Posterior cingulate gyrus (tissue), 11 donors: ENCODE results near the gene MYOF.
"Not testable (repeated sequence)": the region's sequence is repeated elsewhere in the genome, so short reads cannot be mapped to it uniquely, and the experiment has no call there.

Experiments
- DNase-seq, 10 donors: peaks; one replicate each; pipeline versions ENCODE4 v3.0.0 to v3.0.0-alpha.2; 2020 to 2021; ENCODE audit warnings: mixed read lengths in 3 of 10
- intact Hi-C: fragments of 100-400 bp; cut with DNase I; formaldehyde crosslinking; loops from one replicate; pipeline ENCODE4 v1.15.1; 2023

MYOF gene

DNA sequence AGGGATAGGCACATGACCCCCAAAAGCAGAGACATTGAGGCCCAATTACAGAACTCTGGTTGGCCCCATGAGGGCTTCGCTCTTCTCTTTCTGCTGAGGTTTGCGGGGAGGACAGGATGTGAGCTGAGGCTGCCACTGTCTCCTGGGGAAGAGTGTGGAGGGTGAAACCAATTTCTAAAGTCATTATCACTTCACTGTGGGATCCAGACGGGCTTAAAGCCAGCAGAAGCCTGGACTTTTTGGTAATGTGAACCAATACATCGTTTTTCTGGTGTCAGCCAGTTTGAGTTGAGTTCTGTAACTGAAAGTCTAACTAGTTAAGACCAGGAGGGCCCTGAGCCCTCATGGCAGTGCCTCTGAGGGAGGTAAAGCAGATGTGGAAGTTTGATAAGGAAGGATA lies 163.0 kb downstream of the MYOF start:
- DNase-seq: no peak
- intact Hi-C loops: no loop called here

DNA sequence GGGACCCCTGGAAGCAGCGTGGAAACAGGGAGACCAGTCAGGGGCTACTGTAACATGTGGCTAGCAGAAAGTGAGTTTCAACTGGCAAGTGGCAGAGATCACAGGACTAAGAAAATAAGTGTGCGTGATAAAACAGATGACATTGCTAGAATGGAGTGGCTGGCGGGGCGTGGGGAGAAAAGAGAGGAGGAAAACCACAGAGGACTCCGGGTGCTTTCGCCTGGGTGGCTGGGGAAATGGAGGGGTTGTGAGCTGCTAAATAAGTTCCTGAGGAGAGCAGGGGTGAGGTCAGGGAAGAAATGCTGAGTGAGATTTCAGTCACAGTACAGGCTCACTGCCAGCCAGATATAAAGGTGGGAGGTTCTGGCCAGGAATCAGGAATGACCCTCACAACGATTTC lies 166.9 kb downstream of the MYOF start:
- intact Hi-C loops: no loop called here
- no peak for DNase-seq

DNA sequence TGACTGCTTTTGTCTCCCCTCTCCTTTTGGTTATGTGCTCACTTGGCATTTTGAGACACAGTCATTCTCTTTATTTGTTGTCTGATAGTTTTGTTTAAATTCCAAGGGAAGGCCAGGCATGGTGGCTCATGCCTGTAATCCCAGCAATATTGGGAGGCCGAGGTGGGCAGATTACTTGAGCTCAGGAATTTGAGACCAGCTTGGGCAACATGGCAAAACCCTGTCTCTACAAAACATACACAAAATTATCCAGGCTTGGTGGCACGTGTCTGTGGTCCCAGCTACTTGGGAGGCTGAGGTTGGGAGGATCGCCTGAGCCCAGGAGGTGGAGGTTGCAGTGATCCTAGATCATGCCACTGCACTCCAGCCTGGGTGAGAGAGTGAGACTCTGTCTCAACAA lies 167.5 kb downstream of the MYOF start:
- DNase-seq: peak in 1 of 10 donors; percentile 6
- intact Hi-C loops: not testable (repeated sequence)

DNA sequence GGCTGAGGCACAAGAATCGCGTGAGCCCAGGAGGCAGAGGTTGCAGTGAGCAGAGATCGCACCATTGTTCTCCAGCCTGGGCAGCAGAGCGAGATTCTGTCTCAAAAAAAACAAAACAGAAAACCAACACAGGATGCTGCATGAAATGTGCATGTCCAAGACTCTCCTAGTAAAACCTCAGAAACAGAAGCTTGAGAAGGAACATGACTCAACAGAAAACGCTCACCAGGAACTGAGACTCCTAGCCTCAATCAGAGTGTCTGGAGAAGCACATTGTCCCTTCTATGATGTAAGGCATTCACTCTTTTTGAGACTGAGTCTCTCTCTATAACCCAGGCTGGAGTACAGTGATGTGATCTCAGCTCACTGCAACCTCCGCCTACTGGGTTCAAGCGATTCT lies 168.3 kb downstream of the MYOF start:
- no peak for DNase-seq
- intact Hi-C loops: no loop called here

DNA sequence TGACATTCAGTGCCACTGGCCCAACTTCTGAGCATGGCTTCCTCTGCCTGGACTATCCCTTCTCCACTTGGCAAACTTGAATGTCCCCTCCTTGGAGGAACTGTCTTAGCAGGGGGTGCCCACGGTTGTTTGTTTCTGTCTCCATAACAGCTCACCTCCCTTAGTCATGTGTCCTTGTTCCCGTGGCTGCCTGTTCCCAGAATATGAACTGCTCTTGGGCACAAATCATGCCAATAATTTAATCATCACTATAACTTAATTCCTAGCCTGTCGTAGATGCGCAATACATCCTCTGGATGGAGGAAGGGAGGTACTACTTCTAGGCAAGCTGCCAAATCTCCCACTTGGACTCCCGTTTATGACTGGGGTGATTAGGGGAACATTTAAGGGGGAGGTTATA lies 173.1 kb downstream of the MYOF start:
- intact Hi-C loops: no loop called here
- DNase-seq: no peak

DNA sequence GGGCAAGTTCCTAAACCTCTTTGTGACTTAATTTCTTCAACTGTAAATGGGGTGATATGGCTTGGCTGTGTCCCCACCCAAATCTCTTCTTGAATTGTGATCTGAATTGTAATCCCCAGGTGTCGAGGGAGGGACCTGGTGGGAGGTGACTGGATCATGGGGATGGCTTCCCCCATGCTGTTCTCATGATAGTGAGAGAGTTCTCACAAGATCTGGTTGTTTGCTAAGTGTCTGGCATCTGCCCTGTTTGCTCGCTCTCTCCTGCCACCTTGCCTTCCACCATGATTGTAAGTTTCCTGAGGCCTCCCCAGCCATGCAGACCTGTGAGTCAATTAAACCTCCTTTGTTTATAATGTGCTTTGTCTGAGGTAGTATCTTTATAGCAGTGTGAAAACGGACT lies 177.0 kb downstream of the MYOF start:
- no peak for DNase-seq
- intact Hi-C loops: no loop called here

DNA sequence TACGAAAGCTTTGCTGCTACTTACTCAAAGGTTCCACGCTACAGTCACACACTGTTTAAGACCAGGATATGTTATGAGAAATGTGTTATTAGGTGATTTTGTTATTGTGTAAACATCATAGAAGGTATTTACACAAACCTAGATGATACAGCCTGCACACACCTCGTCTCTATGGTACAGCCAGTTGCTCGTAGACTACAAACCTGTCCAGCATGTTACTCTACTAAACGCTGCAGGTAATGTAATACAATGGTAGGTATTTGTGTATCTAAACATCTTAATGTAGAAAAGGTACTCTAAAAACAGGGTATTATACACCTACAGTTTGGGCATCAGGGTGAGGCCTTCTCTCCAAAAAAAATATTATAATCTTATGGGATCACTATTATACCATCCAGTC lies 181.2 kb downstream of the MYOF start:
- intact Hi-C loops: no loop called here
- DNase-seq: no peak

DNA sequence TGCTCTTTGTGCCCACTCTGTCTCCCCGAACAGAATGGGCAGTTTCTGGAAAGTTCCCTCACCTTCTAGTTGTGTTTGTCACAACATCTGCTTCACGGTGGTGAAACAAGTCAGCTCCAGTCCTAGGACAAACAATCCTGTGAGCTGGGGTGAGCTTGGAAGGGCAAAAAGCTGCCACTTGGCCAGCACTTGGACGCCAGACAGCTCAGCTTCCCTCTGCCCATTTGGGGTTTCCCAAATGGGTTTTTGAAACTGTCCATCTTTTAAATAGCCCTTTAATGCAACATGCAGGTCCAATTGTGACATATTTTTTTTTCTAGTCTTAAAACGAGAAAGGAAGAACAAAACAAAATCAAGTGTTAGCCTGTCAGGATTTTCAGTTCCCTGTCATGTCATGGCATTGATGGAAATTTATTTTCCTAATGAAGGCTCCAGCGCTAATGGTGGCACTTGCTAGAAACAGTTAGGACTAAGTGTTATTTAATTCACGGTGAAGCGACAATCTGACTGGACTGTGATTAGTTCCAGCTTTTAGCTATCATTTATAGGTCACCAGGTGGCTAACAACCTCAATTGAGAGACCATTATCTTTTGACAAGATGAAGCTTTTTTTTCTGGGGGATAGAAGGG lies 181.7 kb downstream of the MYOF start:
- intact Hi-C loops: no loop called here
- no peak for DNase-seq

DNA sequence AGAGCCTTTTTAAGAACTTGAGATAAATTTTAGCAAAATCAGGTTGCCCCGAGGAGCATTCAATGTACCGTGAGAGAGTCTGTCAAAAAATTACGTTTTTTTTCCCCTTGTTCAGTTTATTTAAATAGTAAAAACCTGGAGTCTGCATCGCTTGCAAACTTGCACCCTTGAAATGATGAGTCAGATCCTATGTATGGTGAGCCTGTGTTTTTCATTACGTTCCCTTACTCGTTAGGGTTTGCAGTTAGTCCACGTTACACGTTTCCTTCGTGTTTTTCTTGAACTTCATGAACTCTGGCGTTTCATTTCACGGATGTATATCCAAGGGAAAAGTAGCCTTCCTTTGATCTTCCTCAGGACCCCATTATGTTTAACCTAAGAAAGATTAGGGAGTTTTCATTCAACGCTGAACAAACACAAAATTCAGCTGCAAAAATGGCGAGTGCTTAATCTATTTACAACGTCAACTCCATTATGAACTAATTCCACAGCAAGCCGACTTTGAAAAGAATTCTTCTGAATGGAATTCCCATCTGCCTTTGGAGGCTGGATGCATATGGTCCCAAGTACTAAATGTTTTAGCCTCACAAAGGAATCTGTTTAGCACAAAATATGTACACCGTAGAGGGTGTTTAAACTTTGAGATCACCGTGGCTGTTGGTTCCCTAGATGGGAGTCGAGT lies 182.4 kb downstream of the MYOF start:
- no peak for DNase-seq
- intact Hi-C loops: no loop called here

DNA sequence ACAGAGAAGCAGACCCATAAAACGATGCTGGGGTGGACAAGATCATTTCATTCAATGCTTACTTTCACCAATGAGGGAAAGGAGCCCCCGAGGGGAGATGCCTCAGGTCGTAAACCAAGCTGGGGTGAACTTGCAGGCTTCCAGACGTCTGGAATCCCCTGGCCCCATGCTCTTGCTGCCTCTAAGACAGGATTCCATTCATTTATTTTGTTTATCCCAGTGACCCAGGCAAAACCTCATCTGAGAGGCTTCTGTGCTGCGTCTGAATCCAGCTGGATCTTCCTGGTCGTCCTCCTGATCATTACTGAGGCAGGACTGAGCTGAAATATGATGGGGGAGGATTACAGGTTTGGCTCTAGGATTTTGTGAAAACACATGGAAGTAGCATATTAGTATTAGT lies 182.9 kb downstream of the MYOF start:
- intact Hi-C loops: no loop called here
- no peak for DNase-seq

DNA sequence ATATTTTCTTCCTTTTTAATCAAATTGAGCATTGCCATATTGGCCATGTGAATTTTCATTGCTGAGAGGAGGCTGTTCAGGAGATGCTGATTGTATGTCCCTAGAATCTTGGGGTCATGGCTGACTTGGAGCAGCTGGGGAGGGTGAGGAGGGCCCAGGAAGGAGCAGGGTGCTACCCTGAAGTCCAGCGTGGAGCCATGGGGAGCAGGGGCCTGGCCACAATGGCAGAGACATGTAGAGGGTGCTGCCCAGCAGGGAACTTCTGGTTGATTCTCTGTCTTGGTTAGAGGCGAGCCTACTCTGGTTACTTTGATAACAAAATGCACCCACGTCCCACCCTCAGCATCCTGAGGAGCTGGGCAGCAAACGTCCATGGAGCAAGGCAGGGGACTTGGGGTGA lies 186.0 kb downstream of the MYOF start:
- no peak for DNase-seq
- intact Hi-C loops: no loop called here

DNA sequence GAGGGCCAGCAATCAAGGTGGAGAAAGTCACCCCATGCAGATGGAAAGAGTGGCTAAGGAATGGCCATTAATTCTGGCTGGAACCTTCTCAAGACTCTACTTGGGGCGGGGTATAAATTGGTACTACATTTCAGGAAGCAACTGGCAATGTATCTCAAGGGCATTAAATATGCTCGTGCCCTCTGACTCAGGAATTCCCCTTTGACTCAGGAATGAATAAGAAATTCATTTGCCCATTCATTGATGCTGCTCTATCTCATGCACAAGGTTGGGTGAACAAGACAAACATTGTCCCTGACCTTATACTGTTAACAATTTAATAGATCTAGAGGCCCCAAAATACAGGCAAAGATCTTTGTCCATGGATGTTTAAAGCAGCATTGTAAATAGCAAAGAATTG lies 188.1 kb downstream of the MYOF start:
- no peak for DNase-seq
- intact Hi-C loops: no loop called here

DNA sequence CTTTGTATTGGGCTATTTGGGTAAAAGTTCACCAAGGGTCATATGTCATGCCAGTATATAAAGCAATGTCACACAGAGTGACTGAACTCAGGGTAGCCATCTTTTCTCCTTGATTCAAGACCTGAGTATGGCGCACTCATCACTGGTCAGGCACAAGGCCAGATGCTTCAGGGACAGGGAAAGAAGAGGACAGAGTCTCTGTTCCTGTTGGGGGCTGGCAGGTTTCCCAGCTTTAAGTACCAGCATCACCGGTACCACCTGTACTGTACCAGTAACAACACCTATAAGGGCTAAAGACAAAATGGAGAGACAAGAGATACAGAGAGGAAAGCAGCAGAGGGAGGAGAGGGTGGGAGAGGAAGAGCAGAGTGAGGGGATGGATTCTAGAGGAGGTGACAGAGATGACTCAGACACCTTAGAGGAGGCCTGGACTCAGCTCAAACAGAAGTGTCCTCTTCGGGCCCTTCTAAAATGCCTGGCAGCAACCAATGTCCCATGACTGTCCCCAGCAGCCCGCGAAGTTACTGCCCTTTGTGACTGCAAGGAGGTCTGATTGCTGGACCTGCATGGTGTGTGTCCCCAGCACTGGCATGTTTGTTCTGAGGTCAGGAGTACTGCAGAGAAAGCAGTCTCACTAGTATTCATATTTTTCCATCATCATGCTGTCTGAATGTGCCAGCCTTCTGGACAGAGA lies 191.3 kb downstream of the MYOF start:
- no peak for DNase-seq
- intact Hi-C loops: no loop called here

DNA sequence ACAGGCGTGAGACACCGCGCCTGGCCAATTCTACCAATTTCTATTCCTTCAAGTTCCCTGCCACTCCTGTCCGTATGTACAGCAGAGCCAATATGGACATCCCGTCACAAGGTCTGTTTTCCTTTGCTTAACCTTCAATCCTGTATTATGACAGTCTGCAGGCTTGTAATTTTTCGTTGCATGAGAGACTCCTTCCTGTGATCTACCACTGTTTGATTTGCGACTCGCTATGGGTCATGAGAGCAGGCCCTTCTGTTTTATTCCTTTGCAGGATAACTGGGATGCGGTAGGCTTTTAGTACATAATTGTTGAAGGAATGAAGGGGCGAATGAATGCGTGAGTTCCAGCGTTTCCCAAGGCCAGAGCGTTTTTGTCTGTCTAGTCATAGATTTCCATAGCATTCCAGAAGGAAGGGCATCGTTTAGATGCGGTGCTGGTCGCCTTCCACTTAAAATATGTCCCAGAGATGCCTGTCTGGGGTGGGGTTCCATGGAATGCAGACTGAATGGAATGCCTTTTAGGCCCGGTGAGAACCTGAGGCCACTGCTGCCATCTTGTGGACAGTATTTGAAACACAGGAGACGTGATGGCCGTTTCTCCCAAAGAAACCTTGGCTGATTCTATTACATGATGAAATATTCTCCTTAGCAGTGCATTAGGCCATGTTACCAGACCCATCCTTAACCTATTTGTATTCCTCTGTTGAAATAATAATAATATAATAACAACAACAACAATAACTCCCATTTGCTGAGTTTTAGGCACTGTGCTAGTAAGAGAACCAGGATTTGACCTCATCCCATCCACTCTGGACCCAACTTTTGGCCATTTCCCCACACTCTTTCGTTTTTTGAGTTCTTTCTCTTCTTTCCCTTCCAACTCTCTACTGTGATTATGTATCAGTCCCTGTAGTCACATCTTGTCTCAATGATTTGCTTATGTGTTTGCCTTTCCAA lies 193.2 kb downstream of the MYOF start:
- intact Hi-C loops: loop anchor here (1.0 to 5.0 kb wide), 2 partner anchors 209 to 282 kb away; no protein-coding TSS in a partner anchor
- peak in 9 of 10 donors; percentile 21 to 92 (median 61) for DNase-seq

DNA sequence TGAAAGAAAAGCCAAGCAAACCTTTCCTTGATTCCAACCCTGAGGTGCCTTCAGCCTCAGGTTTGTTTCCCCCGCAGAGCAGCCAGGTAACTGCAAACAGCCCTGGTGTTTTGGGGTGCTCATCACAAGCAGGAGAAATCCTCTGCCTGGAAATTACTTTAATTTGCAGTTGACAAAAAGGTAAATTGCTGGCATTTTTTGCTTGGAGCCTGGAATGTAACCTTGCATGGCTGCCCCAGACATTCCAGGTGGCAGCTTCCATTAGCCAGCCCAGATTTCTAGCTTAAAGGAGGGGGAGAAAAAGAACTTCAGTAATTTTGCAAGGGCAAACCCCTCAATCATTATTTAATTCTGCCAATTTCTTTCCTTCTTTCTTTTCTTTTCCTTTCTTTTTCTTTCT lies 194.4 kb downstream of the MYOF start:
- no peak for DNase-seq
- intact Hi-C loops: loop anchor here (5.0 kb wide), 1 partner anchor 280 kb away; no protein-coding TSS in a partner anchor

DNA sequence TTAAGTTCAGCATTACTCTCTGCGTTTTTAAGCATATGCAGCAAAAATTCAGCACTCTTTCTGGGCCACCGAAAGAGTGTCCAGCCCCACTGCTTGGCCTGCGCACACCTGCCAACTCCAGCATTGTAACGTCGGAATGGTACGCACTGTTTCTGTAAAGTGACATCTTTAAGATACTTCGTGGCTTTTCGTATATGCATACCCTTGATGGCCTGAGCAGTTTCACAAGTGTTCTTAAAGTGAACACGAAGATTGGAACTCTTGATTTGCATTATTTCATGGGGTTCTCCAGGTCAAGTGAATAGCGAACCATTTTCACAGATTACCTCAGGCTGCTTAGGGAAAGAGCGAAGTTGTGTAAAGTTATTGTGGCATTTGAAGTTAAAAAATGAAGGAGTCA lies 197.9 kb downstream of the MYOF start:
- intact Hi-C loops, DNase-seq: not testable (repeated sequence)

DNA sequence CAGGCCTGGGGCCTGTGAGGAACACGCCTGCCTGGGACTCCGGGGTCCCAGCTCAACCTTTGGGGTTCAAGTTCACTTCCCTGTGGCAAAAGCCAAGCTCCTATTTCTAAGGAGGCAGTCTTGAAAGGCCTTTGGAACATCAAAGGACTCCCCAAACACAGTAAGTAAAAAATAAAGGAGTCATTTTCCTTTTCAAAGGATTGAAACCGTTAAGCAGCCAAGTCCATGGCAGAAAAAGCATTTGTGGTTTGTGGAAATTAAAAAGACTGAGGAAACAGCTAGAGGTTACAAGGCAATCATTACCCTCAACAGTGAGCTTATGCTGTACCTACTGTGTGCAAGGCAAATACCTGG lies 200.8 kb downstream of the MYOF start:
- DNase-seq: no peak
- intact Hi-C loops: no loop called here

DNA sequence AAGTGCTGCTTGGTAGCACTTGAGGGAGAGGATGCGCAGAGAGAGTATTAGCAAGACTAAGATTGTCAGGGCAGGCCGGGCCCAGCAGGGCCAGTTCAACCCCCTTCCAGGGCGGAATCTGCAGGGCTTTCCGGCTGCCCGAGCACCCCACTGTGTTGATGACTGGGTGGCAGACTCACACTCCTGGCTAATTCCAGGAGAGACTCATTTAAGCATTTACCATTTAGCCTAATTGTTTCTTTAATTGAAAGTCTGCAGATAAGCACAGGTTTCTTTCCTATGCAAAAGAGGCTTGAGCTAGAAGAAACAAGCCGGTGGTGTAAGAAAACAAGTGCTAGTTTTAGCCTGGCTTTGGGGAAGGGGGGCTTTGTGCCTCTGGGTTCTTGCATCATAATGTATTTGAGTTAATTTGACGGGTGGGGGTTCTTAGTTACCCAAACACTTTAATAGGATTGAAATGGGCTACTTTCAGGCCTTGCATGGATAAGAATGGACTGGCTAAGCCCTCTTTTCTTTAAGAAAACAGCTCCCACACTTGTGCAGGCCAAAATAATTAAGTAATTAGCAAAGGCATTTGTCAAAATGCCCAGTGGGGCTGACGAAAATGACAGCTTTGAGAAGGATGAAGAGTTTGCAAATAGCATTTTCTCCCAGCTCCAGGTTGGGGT lies 201.3 kb downstream of the MYOF start:
- DNase-seq: no peak
- intact Hi-C loops: no loop called here

DNA sequence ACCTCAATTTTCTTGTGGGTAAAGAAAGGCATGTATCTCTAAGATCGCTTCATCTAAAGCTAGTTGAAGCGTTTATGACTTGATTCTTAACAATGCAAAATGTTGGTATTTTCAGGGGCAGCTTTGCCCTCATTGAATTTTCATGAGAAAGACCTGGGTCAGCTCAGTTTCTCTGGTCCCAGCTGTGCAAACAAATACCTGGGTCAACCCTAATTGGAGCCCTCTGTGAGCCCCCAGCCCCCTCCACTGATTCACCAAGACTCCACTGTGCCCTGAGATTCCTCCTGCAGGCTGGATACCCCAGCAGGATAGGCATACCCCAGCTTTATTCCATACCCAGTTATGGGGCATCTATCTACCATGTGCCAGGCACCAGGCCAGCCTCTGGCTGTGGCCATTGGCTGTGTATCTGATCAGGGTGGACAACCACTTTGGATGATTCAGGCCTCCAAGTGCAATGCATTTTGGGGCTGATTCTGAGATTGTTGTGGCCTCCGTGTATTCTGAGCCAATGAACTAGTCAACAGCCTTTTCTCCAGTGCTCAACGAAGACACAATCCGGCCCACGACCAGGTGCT lies 201.9 kb downstream of the MYOF start:
- DNase-seq: no peak
- intact Hi-C loops: no loop called here

DNA sequence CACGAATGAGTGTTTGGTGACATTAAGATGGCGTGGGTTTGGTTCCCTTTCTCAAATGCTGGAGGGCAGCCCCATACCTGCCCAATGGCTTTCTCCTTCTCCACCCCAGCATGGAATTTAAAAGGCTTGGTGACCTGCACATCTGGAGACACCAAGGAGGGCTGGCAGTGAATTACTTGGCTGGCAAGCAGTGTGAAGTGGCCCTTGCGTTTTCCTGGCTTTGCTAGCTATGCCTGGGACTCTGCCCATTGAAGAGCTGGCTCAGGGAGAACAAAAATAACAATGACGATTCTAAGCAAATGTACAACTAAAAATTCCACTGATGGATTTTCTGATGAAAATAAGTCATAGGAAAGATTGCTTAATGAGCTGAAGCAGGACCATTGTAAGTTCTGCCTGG lies 204.8 kb downstream of the MYOF start:
- no peak for DNase-seq
- intact Hi-C loops: no loop called here
